NCI-H69 (cell line): Measurements from ENCODE around the gene KCNK10.

Experiments used
- DNase-seq: peaks from one replicate; lab custom pipeline; 2025; lab: John Stamatoyannopoulos, UW

The KCNK10 gene

GRCh38 chr14:88323086-88323522, at the start of gene KCNK10:
Gene KCNK10, minus strand, starts transcription at chr14:88323269. Its CDS starts 471 bp downstream, at chr14:88322798.
- DNase-seq: peak; percentile 77

- no peak for DNase-seq
These were observed 46.4 kb upstream of the KCNK10 start for GRCh38 chr14:88369496-88369895.

GRCh38 chr14:88364710-88365413, 41.8 kb upstream of the KCNK10 start:
- DNase-seq: no peak

GRCh38 chr14:88363644-88364043, 40.6 kb upstream of the KCNK10 start:
- no peak for DNase-seq

GRCh38 chr14:88359500-88359899, 36.4 kb upstream of the KCNK10 start:
- no peak for DNase-seq

- no peak for DNase-seq
These were observed 31.3 kb upstream of the KCNK10 start for GRCh38 chr14:88354358-88354757.

- DNase-seq: peak; percentile 92
These were observed 29.6 kb upstream of the KCNK10 start for GRCh38 chr14:88352698-88353097.

GRCh38 chr14:88351966-88352691, 29.1 kb upstream of the KCNK10 start:
- peak; percentile 89 for DNase-seq

- no peak for DNase-seq
These were observed 25.5 kb upstream of the KCNK10 start for GRCh38 chr14:88348546-88348945.

GRCh38 chr14:88346048-88346639, 23.1 kb upstream of the KCNK10 start:
- DNase-seq: peak; percentile 66

- no peak for DNase-seq
These were observed 19.9 kb upstream of the KCNK10 start for GRCh38 chr14:88342980-88343379.

GRCh38 chr14:88340357-88340756, 17.3 kb upstream of the KCNK10 start:
- DNase-seq: no peak

- DNase-seq: no peak
These were observed 10.0 kb upstream of the KCNK10 start for GRCh38 chr14:88333036-88333435.

GRCh38 chr14:88327497-88327896, 4.4 kb upstream of the KCNK10 start:
- peak; percentile 95 for DNase-seq

GRCh38 chr14:88326352-88327103, 3.5 kb upstream of the KCNK10 start:
- peak; percentile 77 for DNase-seq

GRCh38 chr14:88325883-88326282, 2.8 kb upstream of the KCNK10 start:
- peak; percentile 41 for DNase-seq

GRCh38 chr14:88324930-88325329, 1.9 kb upstream of the KCNK10 start:
- no peak for DNase-seq

GRCh38 chr14:88324491-88324890, 1.4 kb upstream of the KCNK10 start:
- no peak for DNase-seq

GRCh38 chr14:88323523-88324199, 592 bp upstream of the KCNK10 start:
- peak; percentile 89 for DNase-seq

- peak; percentile 69 for DNase-seq
These were observed 474 bp downstream of the KCNK10 start for GRCh38 chr14:88322504-88323085.
